Kidney (tissue), 14 donors: Measurements from ENCODE around the gene CIAO3. TPM values are rescaled to one million over a fixed set of nuclear protein-coding genes. Genes with fewer than 3 reads are reported as not detected.

Experiments
- DNase-seq, 5 donors: peaks; one replicate each; pipeline ENCODE4 v3.0.0-alpha.2; 2013 to 2020
- FAIRE-seq: peaks from 2 replicates; lab custom pipeline; 2012; peaks lifted over from hg19 to GRCh38; lab: Jason Lieb, UNC
- H3K27ac ChIP-seq, 2 donors: one replicate each; pipeline ENCODE4 v1.7.0; 2013; ENCODE audit warnings: low read depth in 2 of 2, low read length in 2 of 2, inconsistent platforms in 1 of 2
- H3K27me3 ChIP-seq: one replicate; pipeline ENCODE4 v1.7.1; 2013; ENCODE audit warnings: low read length, inconsistent platforms; ENCODE audit not compliant: control insufficient read depth, insufficient read depth
- H3K36me3 ChIP-seq, 3 donors: one replicate each; pipeline versions ENCODE4 v1.7.0 to v1.7.1; 2013; ENCODE audit warnings: low read length in 3 of 3, control low read depth in 1 of 3, inconsistent platforms in 1 of 3; ENCODE audit not compliant: insufficient read depth in 3 of 3, control insufficient read depth in 2 of 3
- H3K4me1 ChIP-seq, 3 donors: one replicate each; pipeline versions ENCODE4 v1.7.0 to v1.7.1; 2013; ENCODE audit warnings: low read length in 3 of 3, inconsistent platforms in 1 of 3, low read depth in 1 of 3; ENCODE audit not compliant: control insufficient read depth in 2 of 3, insufficient read depth in 2 of 3
- H3K4me3 ChIP-seq, 3 donors: one replicate each; pipeline versions ENCODE4 v1.7.0 to v1.8.1; 2013; ENCODE audit warnings: low read length in 3 of 3, control low read depth in 1 of 3, inconsistent platforms in 1 of 3
- H3K9ac ChIP-seq, 3 donors: one replicate each; pipeline versions ENCODE4 v1.7.0 to v1.7.1; 2013; ENCODE audit warnings: low read length in 3 of 3, control low read depth in 1 of 3, inconsistent platforms in 1 of 3
- H3K9me3 ChIP-seq, 3 donors: one replicate each; pipeline versions ENCODE4 v1.7.0 to v1.7.1; 2013; ENCODE audit warnings: low read length in 3 of 3, control low read depth in 1 of 3, inconsistent platforms in 1 of 3; ENCODE audit not compliant: control insufficient read depth in 2 of 3, insufficient read depth in 1 of 3
- CTCF ChIP-seq: IDR thresholded peaks from 3 replicates; pipeline ENCODE4 v1.5.1; 2012; ENCODE audit warnings: mild to moderate bottlenecking, moderate library complexity, borderline replicate concordance; ENCODE audit not compliant: insufficient read depth; ENCODE audit errors: extremely low read depth
- intact Hi-C: fragments of 100-400 bp; cut with DNase I; formaldehyde crosslinking; loops from one replicate; pipeline ENCODE4 v1.11.1; 2022
- polyA plus RNA-seq: library from polyadenylated mRNA; stranded (reverse); fragments of 350-450 nt; fragmentation: Illumina TruSeq; extraction: RNeasy Lipid Tissue Mini Kit (QIAGEN cat#74804); gene quantifications from one replicate; pipeline ENCODE4 v1.2.3, GENCODE V29; 2014; ENCODE audit warnings: low read depth, low replicate concordance; ENCODE audit not compliant: insufficient read depth
- total RNA-seq: library from RNA; stranded (reverse); fragmentation: NEBNext Ultra II Directional; extraction: Animal tissue kit (Norgen Biotek cat#: 25700); gene quantifications from one replicate; pipeline ENCODE4 v1.2.1, GENCODE V29; 2021
- donor health status: control.
- donor health status: control.
- donor health status: control.
- donor health status: control.
- donor health status: control.
- donor health status: DM: yes; HTN: yes; CAD: no.
- donor health status: Normal renal cell carcinoma (clear cell type).

CIAO3 gene
- total and polyA plus RNA-seq, 2 donors from 2014 or later, result 36.8 to 37.7 TPM

GRCh38 chr16:765488-765865, 24.7 kb upstream of the CIAO3 start:
- DNase-seq (peak in 2 of 5 donors; percentile 45 to 70), FAIRE-seq (no peak)
- Histone ChIP-seq H3K4me1 (no peaks in the 10 kb centered on the region), H3K27me3 (no peaks in the 10 kb centered on the region), H3K9me3 (no peaks in the 10 kb centered on the region), H3K4me3 (no peak overlapping the region), H3K27ac (no peak overlapping the region), H3K9ac (no peak overlapping the region), H3K36me3 (no peaks in the 10 kb centered on the region)
- no peak for TF ChIP-seq CTCF
- intact Hi-C loops, result no loop called here

- TF ChIP-seq CTCF, result no peak
- no peak overlapping the region for H3K27ac ChIP-seq
- intact Hi-C loops, result no loop called here
- H3K27me3 ChIP-seq, result no peaks in the 10 kb centered on the region
- H3K36me3 ChIP-seq, result no peaks in the 10 kb centered on the region
- H3K9ac ChIP-seq, result no peak overlapping the region
- DNase-seq (peak in 1 of 5 donors; percentile 44), FAIRE-seq (no peak)
- H3K4me1 ChIP-seq, result no peaks in the 10 kb centered on the region
- H3K9me3 ChIP-seq, result no peaks in the 10 kb centered on the region
- no peak overlapping the region for H3K4me3 ChIP-seq
Measured at GRCh38 chr16:764848-765487, 24.2 kb upstream of the CIAO3 start.

GRCh38 chr16:764184-764750, 23.5 kb upstream of the CIAO3 start:
- intact Hi-C loops, result no loop called here
- Histone ChIP-seq H3K4me1 (no peaks in the 10 kb centered on the region), H3K27ac (no peak overlapping the region), H3K9ac (no peak overlapping the region), H3K9me3 (no peaks in the 10 kb centered on the region), H3K36me3 (no peaks in the 10 kb centered on the region), H3K4me3 (no peak overlapping the region), H3K27me3 (no peaks in the 10 kb centered on the region)
- no peak for FAIRE-seq
- TF ChIP-seq CTCF, result no peak
- DNase-seq, result peak in 1 of 5 donors; percentile 39
